ENCODE measurements around the gene TEX12. TPM values are rescaled to one million over a fixed set of nuclear protein-coding genes. Genes with fewer than 3 reads are reported as not detected.
A peak's percentile ranks its signal among the peaks of the same experiment; 100 is the strongest.

The TEX12 gene
- total and polyA plus RNA-seq, 3 experiments from 2014 or later = 0.27 to 0.39 TPM; not detected in 1

DNA sequence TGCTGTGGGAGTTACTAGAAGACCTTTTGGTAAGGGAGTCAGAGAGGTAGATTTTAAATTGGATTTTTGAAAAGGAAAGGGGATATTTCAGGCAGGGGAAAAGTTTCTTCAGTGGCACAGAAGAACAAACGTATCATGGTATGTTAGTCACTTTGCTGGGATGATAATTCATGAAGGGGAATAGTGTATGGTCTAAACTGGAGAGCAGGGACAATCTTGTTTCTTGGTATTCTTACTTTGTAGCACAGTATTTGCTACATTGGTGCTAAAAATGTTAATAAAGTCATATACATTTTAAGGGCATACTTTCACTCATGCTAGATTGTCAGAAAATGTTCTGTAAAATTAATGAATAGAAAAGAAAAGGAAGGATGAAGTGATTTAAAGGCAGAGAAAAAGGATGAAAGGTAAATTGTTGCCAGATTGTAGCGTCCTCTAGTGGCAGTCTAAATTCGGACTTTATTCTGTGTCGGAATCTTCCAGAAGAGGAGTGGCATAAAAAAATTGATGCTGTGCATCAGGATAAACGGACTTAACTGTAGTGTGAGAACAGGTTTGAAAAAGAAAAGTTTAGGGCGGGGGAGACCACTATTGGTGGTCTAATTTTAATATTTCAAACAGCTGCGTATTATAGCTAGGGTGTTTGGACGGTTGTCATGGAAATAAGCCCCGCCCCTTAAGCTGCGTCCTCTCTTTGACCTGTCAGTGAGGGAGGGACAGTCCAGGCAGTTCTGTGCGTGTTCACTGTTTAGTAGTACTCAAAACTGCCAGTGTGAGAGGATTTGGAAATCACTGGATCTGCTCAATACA, 7.8 kb downstream of the TEX12 start, which contains the start of gene BCO2:
TSS of gene BCO2 (plus strand) at position 724 of the 810 bp plus-strand sequence. CDS start 90 bp downstream, outside the sequence.
- no peaks in the 10 kb centered on the region for H3K9me3 ChIP-seq (ENCODE audit: low read length)
- POLR2A ChIA-PET = no interaction called here
- no peak within 1 kb of the TSS for H3K27ac ChIP-seq (ENCODE audit: low read depth, low read length)
- Mint-ChIP-seq H3K4me1 (peaks cover 11 to 14% (median 11%) of the 10 kb centered on the region in 3 donors), H3K9me3 (no peaks in the 10 kb centered on the region), H3K4me3 (peak within 1 kb of the TSS; percentile 40 to 73 (median 61)), H3K27ac (peak within 1 kb of the TSS in 3 of 8 donors; percentile 29 to 82 (median 58)), H3K27me3 (peaks cover 4 to 22% of the 10 kb centered on the region in 2 donors), H3K36me3 (peaks cover 0 to 5% (median 0%) of the 10 kb centered on the region in 3 donors)
- CTCF ChIA-PET = no interaction called here
- no peaks in the 10 kb centered on the region for H3K27me3 ChIP-seq (ENCODE audit: insufficient read depth, low read length, poor library complexity, severe bottlenecking)
- no peaks in the 10 kb centered on the region for H3K4me1 ChIP-seq (ENCODE audit: insufficient read depth, low read length)
- no peak within 1 kb of the TSS for H3K4me3 ChIP-seq (ENCODE audit: low read length)
- peak; percentile 5 to 59 (median 17) for DNase-seq
- H3K36me3 ChIP-seq (ENCODE audit: insufficient read depth, low read length) = no peaks in the 10 kb centered on the region

DNA sequence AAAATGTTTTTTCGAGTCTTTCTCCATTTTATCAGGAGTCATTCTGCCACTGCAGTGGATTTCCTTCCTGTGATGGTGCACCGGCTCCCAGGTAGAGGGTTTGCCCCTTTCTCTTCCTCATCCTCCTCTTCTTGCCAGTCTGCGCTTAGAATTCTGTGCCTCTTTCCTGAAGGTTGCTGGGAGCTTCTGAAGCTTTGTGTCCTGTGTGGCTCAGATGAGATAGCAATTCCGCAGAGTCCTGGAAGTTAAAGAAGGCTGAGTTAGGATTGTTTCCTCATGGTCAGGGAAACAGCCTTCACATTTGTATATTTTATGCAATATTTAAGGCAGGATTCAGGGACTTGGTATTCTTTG, 8.4 kb downstream of the TEX12 start:
- H3K36me3 ChIP-seq (ENCODE audit: insufficient read depth, low read length) = no peaks in the 10 kb centered on the region
- H3K27ac Mint-ChIP-seq = peak overlapping the region in 3 of 8 donors; percentile 29 to 82 (median 58)
- peaks cover 4 to 25% of the 10 kb centered on the region in 2 donors for H3K27me3 Mint-ChIP-seq
- H3K27ac ChIP-seq (ENCODE audit: low read depth, low read length) = no peak overlapping the region
- ChIA-PET POLR2A (no interaction called here), CTCF (no interaction called here)
- H3K9me3 ChIP-seq (ENCODE audit: low read length) = no peaks in the 10 kb centered on the region
- no peaks in the 10 kb centered on the region for H3K9me3 Mint-ChIP-seq
- DNase-seq = no peak
- no peaks in the 10 kb centered on the region for H3K27me3 ChIP-seq (ENCODE audit: insufficient read depth, low read length, poor library complexity, severe bottlenecking)
- peaks cover 11 to 14% (median 11%) of the 10 kb centered on the region in 3 donors for H3K4me1 Mint-ChIP-seq
- H3K36me3 Mint-ChIP-seq = peaks cover 0 to 6% (median 0%) of the 10 kb centered on the region in 3 donors
- H3K4me1 ChIP-seq (ENCODE audit: insufficient read depth, low read length) = no peaks in the 10 kb centered on the region
- H3K4me3 Mint-ChIP-seq = peak overlapping the region in 6 of 7 donors; percentile 50 to 73 (median 64)
- H3K4me3 ChIP-seq (ENCODE audit: low read length) = no peak overlapping the region

DNA sequence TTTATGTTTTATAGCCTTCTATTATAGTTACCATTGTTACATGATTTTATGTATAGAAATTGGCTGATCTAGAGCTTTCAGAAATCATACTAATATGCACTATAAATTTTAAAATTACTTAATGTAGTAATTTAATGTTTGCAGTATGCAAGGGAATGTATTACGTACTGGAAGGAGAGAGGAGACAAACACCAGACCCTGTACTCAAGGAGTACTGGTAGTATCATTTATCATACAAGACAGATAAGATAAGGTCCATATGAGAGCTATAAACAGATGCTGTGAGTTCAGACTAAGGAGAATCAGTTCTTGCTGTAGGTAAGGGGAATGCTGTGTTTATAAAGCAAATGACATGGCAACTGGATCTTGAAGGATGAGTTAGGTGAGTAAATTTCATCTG, 8.9 kb downstream of the TEX12 start:
- H3K36me3 ChIP-seq (ENCODE audit: insufficient read depth, low read length) = no peaks in the 10 kb centered on the region
- no peak for DNase-seq
- H3K4me1 ChIP-seq (ENCODE audit: insufficient read depth, low read length) = no peaks in the 10 kb centered on the region
- peaks cover 4 to 29% of the 10 kb centered on the region in 2 donors for H3K27me3 Mint-ChIP-seq
- ChIA-PET POLR2A (no interaction called here), CTCF (no interaction called here)
- H3K27ac ChIP-seq (ENCODE audit: low read depth, low read length) = no peak overlapping the region
- peaks cover 11 to 14% (median 11%) of the 10 kb centered on the region in 3 donors for H3K4me1 Mint-ChIP-seq
- no peaks in the 10 kb centered on the region for H3K9me3 ChIP-seq (ENCODE audit: low read length)
- H3K4me3 ChIP-seq (ENCODE audit: low read length) = no peak overlapping the region
- H3K27me3 ChIP-seq (ENCODE audit: insufficient read depth, low read length, poor library complexity, severe bottlenecking) = no peaks in the 10 kb centered on the region
- peaks cover 0 to 2% (median 0%) of the 10 kb centered on the region in 5 donors for H3K9me3 Mint-ChIP-seq
- H3K36me3 Mint-ChIP-seq = peaks cover 0 to 10% (median 2%) of the 10 kb centered on the region in 3 donors
- no peak overlapping the region for H3K27ac Mint-ChIP-seq
- no peak overlapping the region for H3K4me3 Mint-ChIP-seq

DNA sequence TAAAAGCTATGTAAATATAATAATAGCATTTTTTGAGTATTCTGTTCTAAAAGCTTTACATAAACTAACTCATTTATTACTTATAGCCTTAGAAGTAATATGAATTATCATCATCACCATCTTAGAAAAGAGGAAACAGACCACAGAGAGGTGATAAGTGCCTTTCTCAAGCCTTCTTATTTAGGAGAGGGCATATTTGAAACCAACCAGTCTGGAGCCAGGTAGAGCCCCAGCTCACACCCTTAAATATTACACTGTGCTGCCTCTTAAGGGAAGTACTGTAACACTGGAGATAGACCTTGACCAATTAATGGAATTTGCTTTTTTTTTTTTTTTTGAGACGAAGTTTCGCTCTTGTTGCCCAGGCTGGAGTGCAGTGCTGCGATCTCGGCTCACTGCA, 10.4 kb downstream of the TEX12 start:
- Histone ChIP-seq H3K27me3 (ENCODE audit: insufficient read depth, low read length, poor library complexity, severe bottlenecking) (no peaks in the 10 kb centered on the region), H3K9me3 (ENCODE audit: low read length) (no peaks in the 10 kb centered on the region), H3K4me1 (ENCODE audit: insufficient read depth, low read length) (no peaks in the 10 kb centered on the region), H3K27ac (ENCODE audit: low read depth, low read length) (no peak overlapping the region), H3K36me3 (ENCODE audit: insufficient read depth, low read length) (no peaks in the 10 kb centered on the region), H3K4me3 (ENCODE audit: low read length) (no peak overlapping the region)
- Mint-ChIP-seq H3K36me3 (peaks cover 0 to 10% (median 2%) of the 10 kb centered on the region in 3 donors), H3K27ac (no peak overlapping the region), H3K4me3 (no peak overlapping the region), H3K27me3 (peaks cover 4 to 29% of the 10 kb centered on the region in 2 donors), H3K4me1 (peaks cover 11 to 14% (median 11%) of the 10 kb centered on the region in 3 donors), H3K9me3 (peaks cover 0 to 3% (median 0%) of the 10 kb centered on the region in 5 donors)
- ChIA-PET POLR2A (interaction anchor here (0.6 kb wide), 1 partner anchor 1354 kb away, joined by 3 read pairs; no protein-coding TSS in a partner anchor), CTCF (no interaction called here)
- no peak for DNase-seq

DNA sequence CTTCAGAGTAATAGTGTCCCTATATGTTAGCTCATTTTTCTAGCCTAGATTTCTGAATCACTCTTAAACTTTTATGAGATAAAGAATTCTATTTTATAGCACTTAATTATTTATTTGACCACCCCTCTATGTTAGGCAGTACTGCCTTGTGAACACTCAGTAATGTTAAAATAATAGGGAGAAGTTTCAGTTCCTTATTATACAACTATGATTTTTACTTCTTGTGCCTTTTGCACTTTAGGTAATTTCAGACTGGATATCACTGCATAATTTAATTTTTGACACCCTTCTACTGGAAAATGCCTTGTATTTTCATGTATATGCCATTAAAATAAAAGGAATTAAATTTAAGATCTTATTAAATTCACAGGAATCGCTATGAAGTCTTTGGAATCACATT, 11.3 kb downstream of the TEX12 start:
- Mint-ChIP-seq H3K27ac (no peak overlapping the region), H3K36me3 (peaks cover 0 to 10% (median 2%) of the 10 kb centered on the region in 3 donors), H3K9me3 (peaks cover 0 to 3% (median 0%) of the 10 kb centered on the region in 5 donors), H3K4me3 (no peak overlapping the region), H3K4me1 (peaks cover 11 to 14% (median 11%) of the 10 kb centered on the region in 3 donors), H3K27me3 (peaks cover 4 to 29% of the 10 kb centered on the region in 2 donors)
- no peak overlapping the region for H3K4me3 ChIP-seq (ENCODE audit: low read length)
- no peak overlapping the region for H3K27ac ChIP-seq (ENCODE audit: low read depth, low read length)
- CTCF ChIA-PET = no interaction called here
- POLR2A ChIA-PET = no interaction called here
- H3K9me3 ChIP-seq (ENCODE audit: low read length) = no peaks in the 10 kb centered on the region
- no peaks in the 10 kb centered on the region for H3K36me3 ChIP-seq (ENCODE audit: insufficient read depth, low read length)
- no peak for DNase-seq
- H3K4me1 ChIP-seq (ENCODE audit: insufficient read depth, low read length) = no peaks in the 10 kb centered on the region
- no peaks in the 10 kb centered on the region for H3K27me3 ChIP-seq (ENCODE audit: insufficient read depth, low read length, poor library complexity, severe bottlenecking)

DNA sequence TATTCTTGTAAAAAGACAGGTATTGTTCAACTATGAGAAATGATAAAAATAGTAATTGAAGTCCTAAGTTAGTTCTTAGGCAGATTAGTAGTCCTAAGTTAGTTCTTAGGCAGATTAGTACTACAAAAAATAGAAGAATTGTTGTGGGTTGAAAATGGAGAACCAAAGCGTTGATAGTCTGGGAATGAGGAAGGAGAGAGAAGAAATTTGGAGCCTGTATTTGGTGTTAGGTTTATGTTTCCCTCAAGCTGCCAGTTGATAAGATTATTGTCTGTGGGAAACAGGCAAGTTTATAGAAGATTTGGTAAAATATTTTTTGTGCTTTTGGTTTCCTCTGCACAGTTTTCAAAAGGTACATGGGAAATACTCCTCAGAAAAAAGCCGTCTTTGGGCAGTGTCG, 11.8 kb downstream of the TEX12 start:
- Mint-ChIP-seq H3K27ac (no peak overlapping the region), H3K27me3 (peaks cover 4 to 32% of the 10 kb centered on the region in 2 donors), H3K9me3 (peaks cover 0 to 3% (median 0%) of the 10 kb centered on the region in 5 donors), H3K36me3 (peaks cover 0 to 10% (median 2%) of the 10 kb centered on the region in 3 donors), H3K4me1 (peaks cover 11 to 14% (median 11%) of the 10 kb centered on the region in 3 donors), H3K4me3 (no peak overlapping the region)
- H3K27ac ChIP-seq (ENCODE audit: low read depth, low read length) = no peak overlapping the region
- no peaks in the 10 kb centered on the region for H3K4me1 ChIP-seq (ENCODE audit: insufficient read depth, low read length)
- no peak for DNase-seq
- ChIA-PET CTCF (no interaction called here), POLR2A (no interaction called here)
- H3K4me3 ChIP-seq (ENCODE audit: low read length) = no peak overlapping the region
- no peaks in the 10 kb centered on the region for H3K36me3 ChIP-seq (ENCODE audit: insufficient read depth, low read length)
- no peaks in the 10 kb centered on the region for H3K9me3 ChIP-seq (ENCODE audit: low read length)
- H3K27me3 ChIP-seq (ENCODE audit: insufficient read depth, low read length, poor library complexity, severe bottlenecking) = no peaks in the 10 kb centered on the region

DNA sequence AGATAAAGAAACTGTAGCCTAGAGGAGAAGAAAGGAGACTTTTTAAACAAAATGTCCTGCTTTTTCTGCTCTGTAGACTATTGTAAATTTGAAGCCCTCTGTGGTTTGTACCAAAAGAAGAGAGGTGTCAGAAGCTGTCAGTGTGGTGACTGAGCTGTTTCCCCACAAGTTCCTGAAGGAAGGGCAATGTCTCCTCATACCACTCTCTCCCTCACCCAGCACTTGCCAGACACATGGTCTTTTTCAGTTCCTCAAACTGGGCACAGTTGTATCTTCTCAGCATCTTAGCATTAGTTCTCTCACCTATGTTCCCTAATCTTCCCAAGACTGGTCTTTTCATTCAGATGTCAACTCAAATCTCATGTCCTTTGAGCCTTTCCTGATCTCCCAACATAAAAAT, 12.4 kb downstream of the TEX12 start:
- H3K27me3 ChIP-seq (ENCODE audit: insufficient read depth, low read length, poor library complexity, severe bottlenecking) = no peaks in the 10 kb centered on the region
- Mint-ChIP-seq H3K27ac (no peak overlapping the region), H3K36me3 (peaks cover 0 to 10% (median 2%) of the 10 kb centered on the region in 3 donors), H3K4me1 (peaks cover 10 to 12% (median 11%) of the 10 kb centered on the region in 3 donors), H3K4me3 (no peak overlapping the region), H3K27me3 (peaks cover 4 to 30% of the 10 kb centered on the region in 2 donors), H3K9me3 (peaks cover 0 to 3% (median 0%) of the 10 kb centered on the region in 5 donors)
- no peaks in the 10 kb centered on the region for H3K36me3 ChIP-seq (ENCODE audit: insufficient read depth, low read length)
- H3K4me3 ChIP-seq (ENCODE audit: low read length) = no peak overlapping the region
- no peak for DNase-seq
- ChIA-PET CTCF (no interaction called here), POLR2A (no interaction called here)
- no peak overlapping the region for H3K27ac ChIP-seq (ENCODE audit: low read depth, low read length)
- H3K4me1 ChIP-seq (ENCODE audit: insufficient read depth, low read length) = no peaks in the 10 kb centered on the region
- H3K9me3 ChIP-seq (ENCODE audit: low read length) = no peaks in the 10 kb centered on the region

DNA sequence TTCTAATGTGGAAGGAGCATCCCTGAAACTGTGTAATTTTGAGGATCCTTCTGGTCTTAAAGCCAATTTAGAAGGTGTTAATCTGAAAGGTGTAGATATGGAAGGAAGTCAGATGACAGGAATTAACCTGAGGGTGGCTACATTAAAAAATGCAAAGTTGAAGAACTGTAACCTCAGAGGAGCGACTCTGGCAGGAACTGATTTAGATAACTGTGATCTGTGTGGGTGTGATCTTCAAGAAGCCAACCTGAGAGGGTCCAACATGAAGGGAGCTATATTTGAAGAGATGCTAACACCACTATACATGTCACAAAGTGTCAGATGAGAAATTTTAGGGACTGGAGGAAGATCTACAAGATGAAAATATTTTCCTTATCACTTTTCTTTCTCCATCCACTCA, 15.7 kb downstream of the TEX12 start:
- Histone ChIP-seq H3K27ac (ENCODE audit: low read depth, low read length) (no peak overlapping the region), H3K9me3 (ENCODE audit: low read length) (no peaks in the 10 kb centered on the region), H3K4me3 (ENCODE audit: low read length) (no peak overlapping the region), H3K4me1 (ENCODE audit: insufficient read depth, low read length) (no peaks in the 10 kb centered on the region), H3K27me3 (ENCODE audit: insufficient read depth, low read length, poor library complexity, severe bottlenecking) (no peaks in the 10 kb centered on the region), H3K36me3 (ENCODE audit: insufficient read depth, low read length) (no peaks in the 10 kb centered on the region)
- DNase-seq = no peak
- Mint-ChIP-seq H3K36me3 (peaks cover 0 to 10% (median 2%) of the 10 kb centered on the region in 3 donors), H3K9me3 (peaks cover 0 to 3% (median 0%) of the 10 kb centered on the region in 5 donors), H3K4me3 (no peak overlapping the region), H3K27me3 (peaks cover 5 to 19% of the 10 kb centered on the region in 2 donors), H3K4me1 (peaks cover 0 to 3% (median 0%) of the 10 kb centered on the region in 3 donors), H3K27ac (no peak overlapping the region)
- CTCF ChIA-PET = no interaction called here
- POLR2A ChIA-PET = no interaction called here
